Neural cell (in vitro differentiated cells): Measurements from ENCODE around the gene IFRD1. TPM values are rescaled to one million over a fixed set of nuclear protein-coding genes. Genes with fewer than 3 reads are reported as not detected.

Source experiments
- H2AFZ ChIP-seq: fragments of 200-600, 300-800 bp; sonication (generic), shearing (Covaris generic); 2 replicates; pipeline ENCODE4 v1.6.0; 2014; ENCODE audit warnings: low read depth, mild to moderate bottlenecking, antibody characterized with exemption, low read length, moderate library complexity
- H3F3A ChIP-seq: fragments of 200-600 bp; shearing (Covaris generic); 2 replicates; pipeline ENCODE4 v1.6.1; 2016; ENCODE audit warnings: mild to moderate bottlenecking, moderate library complexity, mixed read lengths, antibody characterized with exemption, low read length; ENCODE audit not compliant: insufficient read depth, poor library complexity, severe bottlenecking
- H3K27ac ChIP-seq: fragments of 200-600, 300-800 bp; sonication (generic), shearing (Covaris generic); 2 replicates; pipeline ENCODE4 v1.5.1; 2014; ENCODE audit warnings: mild to moderate bottlenecking, low read length, moderate library complexity
- H3K27me3 ChIP-seq: fragments of 300-800, 200-600 bp; sonication (generic), shearing (Covaris generic); 2 replicates; pipeline ENCODE4 v1.6.0; 2014; ENCODE audit warnings: mild to moderate bottlenecking, low read depth, low read length, moderate library complexity; ENCODE audit not compliant: insufficient read depth
- H3K36me3 ChIP-seq: fragments of 300-800, 200-600 bp; sonication (generic), shearing (Covaris generic); 2 replicates; pipeline ENCODE4 v1.5.1; 2014; ENCODE audit warnings: mild to moderate bottlenecking, antibody characterized with exemption, low read length, moderate library complexity; ENCODE audit not compliant: insufficient read depth
- H3K4me2 ChIP-seq: fragments of 300-800, 200-600 bp; sonication (generic), shearing (Covaris generic); 2 replicates; pipeline ENCODE4 v1.6.0; 2014; ENCODE audit warnings: mild to moderate bottlenecking, low read length
- H3K4me3 ChIP-seq: fragments of 300-800, 200-600 bp; sonication (generic), shearing (Covaris generic); 2 replicates; pipeline ENCODE4 v1.5.1; 2014; ENCODE audit warnings: mild to moderate bottlenecking, low read length, moderate library complexity
- H3K79me2 ChIP-seq: fragments of 200-600 bp; shearing (Covaris generic); replicated peaks from 2 replicates; pipeline ENCODE4 v1.6.0; 2014; ENCODE audit warnings: mild to moderate bottlenecking, low read length, moderate library complexity; ENCODE audit not compliant: insufficient read depth
- H3K9ac ChIP-seq: fragments of 300-800, 200-600 bp; sonication (generic), shearing (Covaris generic); 2 replicates; pipeline ENCODE4 v1.6.1; 2016; ENCODE audit warnings: mild to moderate bottlenecking, low read length, mixed read lengths
- H3K9me2 ChIP-seq: fragments of 200-600 bp; shearing (Covaris generic); 2 replicates; pipeline ENCODE4 v1.6.1; 2016; ENCODE audit warnings: mild to moderate bottlenecking, low read length, mixed read lengths; ENCODE audit not compliant: insufficient read depth
- H3K9me3 ChIP-seq: fragments of 200-600, 300-800 bp; sonication (generic), shearing (Covaris generic); 2 replicates; pipeline ENCODE4 v1.6.1; 2016; ENCODE audit warnings: mild to moderate bottlenecking, mixed run types, low read length, moderate library complexity, mixed read lengths
- H4K20me1 ChIP-seq: fragments of 200-600 bp; shearing (Covaris generic); 2 replicates; pipeline ENCODE4 v1.6.1; 2016; ENCODE audit warnings: mild to moderate bottlenecking, mixed run types; ENCODE audit not compliant: insufficient read depth
- EP300 ChIP-seq: fragments of 450-650 bp; conservative IDR thresholded peaks from 2 replicates; pipeline ENCODE4 v1.6.1; 2014; ENCODE audit warnings: antibody characterized with exemption, mild to moderate bottlenecking, moderate library complexity; ENCODE audit not compliant: poor library complexity, severe bottlenecking
- EZH2 ChIP-seq: fragments of 200-600, 300-800 bp; shearing (Covaris generic), sonication (generic); IDR thresholded peaks from 2 replicates; pipeline ENCODE4 v1.6.1; 2014; ENCODE audit warnings: antibody characterized with exemption, low read length, borderline replicate concordance, mild to moderate bottlenecking; ENCODE audit not compliant: insufficient read depth, poor library complexity, severe bottlenecking
- MXI1 ChIP-seq: fragments of 450-650 bp; conservative IDR thresholded peaks from 2 replicates; pipeline ENCODE4 v1.6.1; 2014; ENCODE audit warnings: antibody characterized with exemption, mild to moderate bottlenecking; ENCODE audit not compliant: poor library complexity, severe bottlenecking
- POLR2AphosphoS5 ChIP-seq: IDR thresholded peaks from 2 replicates; pipeline ENCODE4 v1.6.1; 2012
- RAD21 ChIP-seq: fragments of 450-650 bp; conservative IDR thresholded peaks from 2 replicates; pipeline ENCODE4 v1.6.1; 2014; ENCODE audit warnings: antibody characterized with exemption, mild to moderate bottlenecking, moderate library complexity
- SMC3 ChIP-seq: fragments of 450-650 bp; conservative IDR thresholded peaks from 2 replicates; pipeline ENCODE4 v1.6.1; 2014; ENCODE audit warnings: antibody characterized with exemption, mild to moderate bottlenecking, moderate library complexity; ENCODE audit not compliant: poor library complexity
- TAF1 ChIP-seq: IDR thresholded peaks from 2 replicates; pipeline ENCODE4 v1.6.1; 2012; ENCODE audit warnings: low read depth
- polyA plus RNA-seq: library from polyadenylated mRNA; depleted of rRNA; stranded (reverse); fragments of >200 nt; gene quantifications from 2 replicates; pipeline ENCODE4 v1.2.3, GENCODE V29; 2014
- TF ChIP-seq, protein P1 (sequence below): IDR thresholded peaks from 2 replicates; pipeline ENCODE4 v1.6.1; 2012; ENCODE audit warnings: borderline replicate concordance
- TF ChIP-seq, protein P2 (sequence below): fragments of 450-650 bp; IDR thresholded peaks from 2 replicates; pipeline ENCODE4 v1.5.1; 2014; ENCODE audit warnings: antibody characterized with exemption, mild to moderate bottlenecking, moderate library complexity; ENCODE audit not compliant: poor library complexity, severe bottlenecking

IFRD1 gene
- polyA plus RNA-seq, 1 donor from 2014 or later: 270 TPM

DNA sequence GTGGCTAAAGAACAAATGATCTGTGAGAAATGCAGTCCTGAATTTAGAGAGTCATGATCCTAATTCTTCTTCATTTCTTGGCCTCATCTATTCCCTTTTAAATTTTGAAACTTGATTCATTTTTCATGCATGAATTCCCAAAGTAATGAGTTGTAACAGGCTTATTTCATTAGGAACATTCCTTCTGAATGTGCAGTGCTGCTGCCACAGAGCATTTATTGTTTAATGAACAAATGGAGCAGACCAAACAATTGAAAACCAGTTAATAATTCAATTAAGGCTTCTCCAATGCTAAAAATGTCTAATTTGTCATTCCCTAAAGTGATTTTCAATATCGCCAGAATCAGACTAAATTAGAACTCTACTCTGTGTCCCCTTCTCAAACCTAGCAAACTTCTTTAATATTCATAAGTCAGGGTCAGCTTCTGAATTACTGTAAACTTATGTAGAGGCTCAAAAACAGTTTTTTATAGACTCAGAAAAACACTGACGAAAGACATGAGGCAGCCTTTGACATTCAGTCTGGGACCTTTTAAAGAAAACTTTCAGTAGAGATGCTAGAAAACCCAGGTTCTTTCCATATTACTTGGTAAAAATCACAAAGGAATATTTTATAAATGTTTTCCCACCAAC lies 45.0 kb downstream of the IFRD1 start:
- TF ChIP-seq POLR2AphosphoS5 (no peak), SMC3 (no peak), TAF1 (no peak), MXI1 (no peak), EZH2 (no peak), RAD21 (no peak), EP300 (no peak)
- TF ChIP-seq, protein P1, sequence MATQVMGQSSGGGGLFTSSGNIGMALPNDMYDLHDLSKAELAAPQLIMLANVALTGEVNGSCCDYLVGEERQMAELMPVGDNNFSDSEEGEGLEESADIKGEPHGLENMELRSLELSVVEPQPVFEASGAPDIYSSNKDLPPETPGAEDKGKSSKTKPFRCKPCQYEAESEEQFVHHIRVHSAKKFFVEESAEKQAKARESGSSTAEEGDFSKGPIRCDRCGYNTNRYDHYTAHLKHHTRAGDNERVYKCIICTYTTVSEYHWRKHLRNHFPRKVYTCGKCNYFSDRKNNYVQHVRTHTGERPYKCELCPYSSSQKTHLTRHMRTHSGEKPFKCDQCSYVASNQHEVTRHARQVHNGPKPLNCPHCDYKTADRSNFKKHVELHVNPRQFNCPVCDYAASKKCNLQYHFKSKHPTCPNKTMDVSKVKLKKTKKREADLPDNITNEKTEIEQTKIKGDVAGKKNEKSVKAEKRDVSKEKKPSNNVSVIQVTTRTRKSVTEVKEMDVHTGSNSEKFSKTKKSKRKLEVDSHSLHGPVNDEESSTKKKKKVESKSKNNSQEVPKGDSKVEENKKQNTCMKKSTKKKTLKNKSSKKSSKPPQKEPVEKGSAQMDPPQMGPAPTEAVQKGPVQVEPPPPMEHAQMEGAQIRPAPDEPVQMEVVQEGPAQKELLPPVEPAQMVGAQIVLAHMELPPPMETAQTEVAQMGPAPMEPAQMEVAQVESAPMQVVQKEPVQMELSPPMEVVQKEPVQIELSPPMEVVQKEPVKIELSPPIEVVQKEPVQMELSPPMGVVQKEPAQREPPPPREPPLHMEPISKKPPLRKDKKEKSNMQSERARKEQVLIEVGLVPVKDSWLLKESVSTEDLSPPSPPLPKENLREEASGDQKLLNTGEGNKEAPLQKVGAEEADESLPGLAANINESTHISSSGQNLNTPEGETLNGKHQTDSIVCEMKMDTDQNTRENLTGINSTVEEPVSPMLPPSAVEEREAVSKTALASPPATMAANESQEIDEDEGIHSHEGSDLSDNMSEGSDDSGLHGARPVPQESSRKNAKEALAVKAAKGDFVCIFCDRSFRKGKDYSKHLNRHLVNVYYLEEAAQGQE: no peak
- TF ChIP-seq, protein P2, sequence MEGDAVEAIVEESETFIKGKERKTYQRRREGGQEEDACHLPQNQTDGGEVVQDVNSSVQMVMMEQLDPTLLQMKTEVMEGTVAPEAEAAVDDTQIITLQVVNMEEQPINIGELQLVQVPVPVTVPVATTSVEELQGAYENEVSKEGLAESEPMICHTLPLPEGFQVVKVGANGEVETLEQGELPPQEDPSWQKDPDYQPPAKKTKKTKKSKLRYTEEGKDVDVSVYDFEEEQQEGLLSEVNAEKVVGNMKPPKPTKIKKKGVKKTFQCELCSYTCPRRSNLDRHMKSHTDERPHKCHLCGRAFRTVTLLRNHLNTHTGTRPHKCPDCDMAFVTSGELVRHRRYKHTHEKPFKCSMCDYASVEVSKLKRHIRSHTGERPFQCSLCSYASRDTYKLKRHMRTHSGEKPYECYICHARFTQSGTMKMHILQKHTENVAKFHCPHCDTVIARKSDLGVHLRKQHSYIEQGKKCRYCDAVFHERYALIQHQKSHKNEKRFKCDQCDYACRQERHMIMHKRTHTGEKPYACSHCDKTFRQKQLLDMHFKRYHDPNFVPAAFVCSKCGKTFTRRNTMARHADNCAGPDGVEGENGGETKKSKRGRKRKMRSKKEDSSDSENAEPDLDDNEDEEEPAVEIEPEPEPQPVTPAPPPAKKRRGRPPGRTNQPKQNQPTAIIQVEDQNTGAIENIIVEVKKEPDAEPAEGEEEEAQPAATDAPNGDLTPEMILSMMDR: no peak
- Histone ChIP-seq H3F3A (no peaks in the 10 kb centered on the region), H3K4me2 (no peak overlapping the region), H3K4me3 (no peak overlapping the region), H3K36me3 (no peaks in the 10 kb centered on the region), H3K27me3 (no peaks in the 10 kb centered on the region), H3K9me3 (no peaks in the 10 kb centered on the region), H3K79me2 (no peaks in the 10 kb centered on the region), H3K9me2 (no peaks in the 10 kb centered on the region), H3K27ac (no peak overlapping the region), H3K9ac (no peak overlapping the region), H2AFZ (no peak overlapping the region), H4K20me1 (no peaks in the 10 kb centered on the region)

DNA sequence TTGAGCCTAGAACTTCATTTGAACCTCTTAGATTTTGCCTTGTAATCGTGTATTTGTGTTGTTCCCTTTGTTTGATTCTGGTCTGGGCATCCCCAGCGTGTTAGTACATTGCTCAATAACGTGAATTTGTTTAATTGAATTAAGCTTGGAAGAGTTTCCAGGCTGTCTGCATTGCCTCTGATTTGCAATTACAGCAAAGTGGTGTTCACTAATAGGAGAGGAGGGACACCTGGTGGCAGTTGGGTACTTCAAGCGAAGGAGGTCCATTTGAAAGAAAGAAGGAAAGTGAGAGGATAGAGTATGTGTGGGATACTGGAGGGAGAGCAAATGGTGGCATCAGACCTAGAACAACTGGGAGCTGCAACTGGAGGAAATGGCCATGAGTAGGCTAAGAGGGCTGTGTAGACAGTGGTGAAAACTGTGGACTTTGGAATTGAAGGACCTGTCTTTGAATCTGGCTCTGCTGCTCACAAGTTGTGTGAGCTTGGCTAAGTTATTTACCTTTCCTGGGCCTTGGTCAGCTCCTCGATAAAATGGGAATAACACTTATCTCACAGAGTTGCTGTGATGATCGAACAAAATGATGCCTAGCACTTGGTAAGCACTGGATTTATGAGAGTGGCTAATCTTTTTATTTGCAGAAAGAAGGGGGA lies 45.7 kb downstream of the IFRD1 start:
- H3K4me2 ChIP-seq: no peak overlapping the region
- H3K27ac ChIP-seq: no peak overlapping the region
- H2AFZ ChIP-seq: no peak overlapping the region
- H3K36me3 ChIP-seq: no peaks in the 10 kb centered on the region
- H3F3A ChIP-seq: no peaks in the 10 kb centered on the region
- no peaks in the 10 kb centered on the region for H3K79me2 ChIP-seq
- no peaks in the 10 kb centered on the region for H3K9me3 ChIP-seq
- TF ChIP-seq RAD21: peak; percentile 37
- TF ChIP-seq, protein P2: peak; percentile 31
- no peak for TF ChIP-seq POLR2AphosphoS5
- no peak for TF ChIP-seq TAF1
- peak; percentile 34 for TF ChIP-seq SMC3
- H3K4me3 ChIP-seq: no peak overlapping the region
- no peaks in the 10 kb centered on the region for H3K9me2 ChIP-seq
- H3K27me3 ChIP-seq: no peaks in the 10 kb centered on the region
- no peak overlapping the region for H3K9ac ChIP-seq
- H4K20me1 ChIP-seq: no peaks in the 10 kb centered on the region
